WTC11 (cell line): ENCODE measurements around the gene UBE2L3. TPM values are rescaled to one million over a fixed set of nuclear protein-coding genes. Genes with fewer than 3 reads are reported as not detected.

Source experiments
- ATAC-seq: fragments of 200-7000 bp; cut with Tn5 transposase; 2 replicates; pipeline ENCODE4 v1.10.0; 2021; ENCODE audit warnings: mild to moderate bottlenecking, moderate library complexity
- CTCF ChIA-PET: fragments of 300-600 bp; sonication (Branson Sonifier 250); formaldehyde crosslinking; loops from one replicate; lab custom pipeline; 2021; ENCODE audit warnings: antibody characterized with exemption; lab: Charles Lee
- POLR2A ChIA-PET: fragments of 350-600 bp; sonication (Branson Sonifier 250); formaldehyde crosslinking; loops from one replicate; lab custom pipeline; 2021; ENCODE audit warnings: antibody characterized with exemption; lab: Charles Lee
- DNase-seq: peaks from one replicate; pipeline ENCODE4 v3.0.0; 2021; ENCODE audit warnings: low spot score
- H3K27ac Mint-ChIP-seq: 2 replicates; pipeline ENCODE4 v1.8.0; 2021; ENCODE audit warnings: mixed read lengths
- H3K27me3 Mint-ChIP-seq: 2 replicates; pipeline ENCODE4 v1.8.0; 2021; ENCODE audit warnings: low read depth, mild to moderate bottlenecking, moderate library complexity, mixed read lengths
- H3K36me3 Mint-ChIP-seq: 2 replicates; pipeline ENCODE4 v1.8.0; 2021; ENCODE audit warnings: mixed read lengths
- H3K4me1 Mint-ChIP-seq: 2 replicates; pipeline ENCODE4 v1.8.0; 2022; ENCODE audit warnings: mixed read lengths
- H3K4me3 Mint-ChIP-seq: 2 replicates; pipeline ENCODE4 v1.8.0; 2021; ENCODE audit warnings: mild to moderate bottlenecking, moderate library complexity, mixed read lengths
- H3K9me3 Mint-ChIP-seq: 2 replicates; pipeline ENCODE4 v1.8.0; 2021; ENCODE audit warnings: mixed read lengths
- ATF1 ChIP-seq: sonication (generic); formaldehyde crosslinking; IDR thresholded peaks from 2 replicates; pipeline ENCODE4 v1.8.1; 2023; ENCODE audit warnings: mild to moderate bottlenecking, moderate library complexity, missing genetic modification reagents
- EMX1 ChIP-seq: fragments of 250-450 bp; sonication (Bioruptor Pico); IDR thresholded peaks from 2 replicates; pipeline ENCODE4 v1.8.0; 2021; ENCODE audit warnings: mild to moderate bottlenecking
- ETV6 ChIP-seq: sonication (generic); formaldehyde crosslinking; IDR thresholded peaks from 2 replicates; pipeline ENCODE4 v1.8.1; 2022; ENCODE audit warnings: mild to moderate bottlenecking, missing genetic modification reagents
- FOXK1 ChIP-seq: sonication (generic); formaldehyde crosslinking; IDR thresholded peaks from 2 replicates; pipeline ENCODE4 v1.8.0; 2022; ENCODE audit warnings: mild to moderate bottlenecking, moderate library complexity, missing genetic modification reagents
- FOXP1 ChIP-seq: sonication (generic); formaldehyde crosslinking; IDR thresholded peaks from 2 replicates; pipeline ENCODE4 v1.8.0; 2022; ENCODE audit warnings: missing genetic modification reagents, mild to moderate bottlenecking, moderate library complexity, borderline replicate concordance
- JUN ChIP-seq: sonication (generic); formaldehyde crosslinking; IDR thresholded peaks from 2 replicates; pipeline ENCODE4 v1.8.0; 2023; ENCODE audit warnings: mild to moderate bottlenecking, missing genetic modification reagents
- KAT7 ChIP-seq: sonication (generic); formaldehyde crosslinking; IDR thresholded peaks from 2 replicates; pipeline ENCODE4 v1.8.1; 2023; ENCODE audit warnings: missing genetic modification reagents, mild to moderate bottlenecking, borderline replicate concordance
- NR3C1 ChIP-seq: sonication (generic); formaldehyde crosslinking; conservative IDR thresholded peaks from 2 replicates; pipeline ENCODE4 v1.8.1; 2023; ENCODE audit warnings: low read depth, mild to moderate bottlenecking, missing genetic modification reagents
- SMAD3 ChIP-seq: sonication (generic); formaldehyde crosslinking; IDR thresholded peaks from 2 replicates; pipeline ENCODE4 v1.8.0; 2022; ENCODE audit warnings: missing genetic modification reagents, mild to moderate bottlenecking, borderline replicate concordance
- SOX15 ChIP-seq: fragments of 250-450 bp; sonication (Bioruptor Pico); IDR thresholded peaks from 2 replicates; pipeline ENCODE4 v1.9.0; 2021; ENCODE audit warnings: mild to moderate bottlenecking
- TEAD1 ChIP-seq: sonication (generic); formaldehyde crosslinking; IDR thresholded peaks from 2 replicates; pipeline ENCODE4 v1.8.0; 2022; ENCODE audit warnings: mild to moderate bottlenecking, missing genetic modification reagents
- TEAD4 ChIP-seq: sonication (generic); formaldehyde crosslinking; IDR thresholded peaks from 2 replicates; pipeline ENCODE4 v1.8.0; 2022; ENCODE audit warnings: mild to moderate bottlenecking, missing genetic modification reagents
- ZNF138 ChIP-seq: sonication (generic); formaldehyde crosslinking; conservative IDR thresholded peaks from 2 replicates; pipeline ENCODE4 v1.8.1; 2022; ENCODE audit warnings: mild to moderate bottlenecking, moderate library complexity, missing genetic modification reagents
- ZNF317 ChIP-seq: sonication (generic); formaldehyde crosslinking; IDR thresholded peaks from 2 replicates; pipeline ENCODE4 v1.8.1; 2023; ENCODE audit warnings: low read depth, mild to moderate bottlenecking, moderate library complexity, missing genetic modification reagents, borderline replicate concordance
- total RNA-seq: library from RNA; stranded (reverse); gene quantifications from 3 replicates; pipeline ENCODE4 v1.2.3, GENCODE V29; 2021
- TF ChIP-seq, protein P1 (sequence below): fragments of 250-450 bp; sonication (Bioruptor Pico); IDR thresholded peaks from 2 replicates; pipeline ENCODE4 v1.9.0; 2021; ENCODE audit warnings: mild to moderate bottlenecking, borderline replicate concordance
- TF ChIP-seq, protein P2 (sequence below): sonication (generic); formaldehyde crosslinking; IDR thresholded peaks from 2 replicates; pipeline ENCODE4 v1.8.1; 2022; ENCODE audit warnings: mild to moderate bottlenecking, moderate library complexity, missing genetic modification reagents
- TF ChIP-seq, protein P3 (sequence below): sonication (generic); formaldehyde crosslinking; IDR thresholded peaks from 2 replicates; pipeline ENCODE4 v1.8.0; 2023; ENCODE audit warnings: missing genetic modification reagents, mild to moderate bottlenecking, borderline replicate concordance
- TF ChIP-seq, protein P4 (sequence below): sonication (generic); formaldehyde crosslinking; IDR thresholded peaks from 2 replicates; pipeline ENCODE4 v1.8.1; 2022; ENCODE audit warnings: missing genetic modification reagents, borderline replicate concordance
- TF ChIP-seq, protein P5 (sequence below): sonication (generic); formaldehyde crosslinking; IDR thresholded peaks from 2 replicates; pipeline ENCODE4 v1.8.1; 2023; ENCODE audit warnings: mild to moderate bottlenecking, missing genetic modification reagents
- TF ChIP-seq, protein P6 (sequence below): sonication (generic); formaldehyde crosslinking; conservative IDR thresholded peaks from 2 replicates; pipeline ENCODE4 v1.8.1; 2023; ENCODE audit warnings: mild to moderate bottlenecking, low read depth, missing genetic modification reagents, moderate library complexity

The UBE2L3 gene
- total RNA-seq, 1 experiment from 2014 or later: 79.1 TPM

DNA sequence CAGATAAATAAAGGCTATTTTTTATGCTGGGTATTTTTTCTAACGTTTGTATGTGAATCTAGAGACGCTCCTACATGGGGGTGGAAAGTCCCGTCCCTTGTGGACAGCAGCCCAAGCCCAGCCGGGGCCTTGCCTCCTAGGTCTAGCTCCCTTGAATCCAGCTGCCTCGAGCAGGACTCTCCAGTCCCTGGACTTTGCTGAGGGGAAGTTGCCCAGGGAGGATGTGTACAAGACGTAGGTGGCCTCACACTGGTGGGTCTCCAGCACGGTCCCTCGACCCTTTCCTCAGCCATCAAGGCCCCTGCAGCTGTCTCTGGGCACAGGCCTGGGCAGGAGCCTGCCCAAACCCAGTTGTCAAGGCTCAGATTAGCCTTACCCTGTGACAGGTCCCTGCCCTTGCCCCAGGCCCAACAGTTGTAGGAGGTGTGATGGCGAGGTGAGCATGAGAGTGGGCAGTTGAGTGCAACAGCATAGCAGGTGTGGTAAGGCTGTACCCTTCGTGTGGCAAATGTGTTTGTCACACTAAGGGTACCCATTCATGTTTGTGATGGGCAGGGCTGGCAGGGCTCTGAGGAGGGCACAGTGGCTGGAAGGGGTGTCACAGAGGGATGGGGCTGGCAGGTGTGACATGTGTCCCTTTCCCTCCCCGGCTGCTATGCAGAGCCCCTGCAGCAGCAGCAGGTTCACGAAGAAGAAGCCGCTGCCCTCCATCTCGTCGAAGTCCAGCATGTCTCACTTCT is 68.4 kb downstream of the UBE2L3 start:
- DNase-seq (no peak), ATAC-seq (no peak)
- Mint-ChIP-seq H3K4me3 (no peak overlapping the region), H3K36me3 (no peaks in the 10 kb centered on the region), H3K27me3 (peaks cover 23% of the 10 kb centered on the region), H3K9me3 (no peaks in the 10 kb centered on the region; the same call in 1 of the 2 replicates), H3K27ac (no peak overlapping the region), H3K4me1 (peaks cover 2% of the 10 kb centered on the region)
- no peak for TF ChIP-seq FOXK1
- TF ChIP-seq NR3C1 (CRISPR knock-in tag): no peak
- TF ChIP-seq ATF1 (CRISPR knock-in tag): no peak
- TF ChIP-seq KAT7: no peak
- TF ChIP-seq JUN (CRISPR knock-in tag): no peak
- TF ChIP-seq FOXP1: no peak
- no peak for TF ChIP-seq EMX1
- TF ChIP-seq, protein P1, sequence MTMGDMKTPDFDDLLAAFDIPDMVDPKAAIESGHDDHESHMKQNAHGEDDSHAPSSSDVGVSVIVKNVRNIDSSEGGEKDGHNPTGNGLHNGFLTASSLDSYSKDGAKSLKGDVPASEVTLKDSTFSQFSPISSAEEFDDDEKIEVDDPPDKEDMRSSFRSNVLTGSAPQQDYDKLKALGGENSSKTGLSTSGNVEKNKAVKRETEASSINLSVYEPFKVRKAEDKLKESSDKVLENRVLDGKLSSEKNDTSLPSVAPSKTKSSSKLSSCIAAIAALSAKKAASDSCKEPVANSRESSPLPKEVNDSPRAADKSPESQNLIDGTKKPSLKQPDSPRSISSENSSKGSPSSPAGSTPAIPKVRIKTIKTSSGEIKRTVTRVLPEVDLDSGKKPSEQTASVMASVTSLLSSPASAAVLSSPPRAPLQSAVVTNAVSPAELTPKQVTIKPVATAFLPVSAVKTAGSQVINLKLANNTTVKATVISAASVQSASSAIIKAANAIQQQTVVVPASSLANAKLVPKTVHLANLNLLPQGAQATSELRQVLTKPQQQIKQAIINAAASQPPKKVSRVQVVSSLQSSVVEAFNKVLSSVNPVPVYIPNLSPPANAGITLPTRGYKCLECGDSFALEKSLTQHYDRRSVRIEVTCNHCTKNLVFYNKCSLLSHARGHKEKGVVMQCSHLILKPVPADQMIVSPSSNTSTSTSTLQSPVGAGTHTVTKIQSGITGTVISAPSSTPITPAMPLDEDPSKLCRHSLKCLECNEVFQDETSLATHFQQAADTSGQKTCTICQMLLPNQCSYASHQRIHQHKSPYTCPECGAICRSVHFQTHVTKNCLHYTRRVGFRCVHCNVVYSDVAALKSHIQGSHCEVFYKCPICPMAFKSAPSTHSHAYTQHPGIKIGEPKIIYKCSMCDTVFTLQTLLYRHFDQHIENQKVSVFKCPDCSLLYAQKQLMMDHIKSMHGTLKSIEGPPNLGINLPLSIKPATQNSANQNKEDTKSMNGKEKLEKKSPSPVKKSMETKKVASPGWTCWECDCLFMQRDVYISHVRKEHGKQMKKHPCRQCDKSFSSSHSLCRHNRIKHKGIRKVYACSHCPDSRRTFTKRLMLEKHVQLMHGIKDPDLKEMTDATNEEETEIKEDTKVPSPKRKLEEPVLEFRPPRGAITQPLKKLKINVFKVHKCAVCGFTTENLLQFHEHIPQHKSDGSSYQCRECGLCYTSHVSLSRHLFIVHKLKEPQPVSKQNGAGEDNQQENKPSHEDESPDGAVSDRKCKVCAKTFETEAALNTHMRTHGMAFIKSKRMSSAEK (CRISPR knock-in tag): no peak
- no peak for TF ChIP-seq TEAD4
- TF ChIP-seq, protein P2, sequence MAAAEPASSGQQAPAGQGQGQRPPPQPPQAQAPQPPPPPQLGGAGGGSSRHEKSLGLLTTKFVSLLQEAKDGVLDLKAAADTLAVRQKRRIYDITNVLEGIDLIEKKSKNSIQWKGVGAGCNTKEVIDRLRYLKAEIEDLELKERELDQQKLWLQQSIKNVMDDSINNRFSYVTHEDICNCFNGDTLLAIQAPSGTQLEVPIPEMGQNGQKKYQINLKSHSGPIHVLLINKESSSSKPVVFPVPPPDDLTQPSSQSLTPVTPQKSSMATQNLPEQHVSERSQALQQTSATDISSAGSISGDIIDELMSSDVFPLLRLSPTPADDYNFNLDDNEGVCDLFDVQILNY: no peak
- TF ChIP-seq, protein P3, sequence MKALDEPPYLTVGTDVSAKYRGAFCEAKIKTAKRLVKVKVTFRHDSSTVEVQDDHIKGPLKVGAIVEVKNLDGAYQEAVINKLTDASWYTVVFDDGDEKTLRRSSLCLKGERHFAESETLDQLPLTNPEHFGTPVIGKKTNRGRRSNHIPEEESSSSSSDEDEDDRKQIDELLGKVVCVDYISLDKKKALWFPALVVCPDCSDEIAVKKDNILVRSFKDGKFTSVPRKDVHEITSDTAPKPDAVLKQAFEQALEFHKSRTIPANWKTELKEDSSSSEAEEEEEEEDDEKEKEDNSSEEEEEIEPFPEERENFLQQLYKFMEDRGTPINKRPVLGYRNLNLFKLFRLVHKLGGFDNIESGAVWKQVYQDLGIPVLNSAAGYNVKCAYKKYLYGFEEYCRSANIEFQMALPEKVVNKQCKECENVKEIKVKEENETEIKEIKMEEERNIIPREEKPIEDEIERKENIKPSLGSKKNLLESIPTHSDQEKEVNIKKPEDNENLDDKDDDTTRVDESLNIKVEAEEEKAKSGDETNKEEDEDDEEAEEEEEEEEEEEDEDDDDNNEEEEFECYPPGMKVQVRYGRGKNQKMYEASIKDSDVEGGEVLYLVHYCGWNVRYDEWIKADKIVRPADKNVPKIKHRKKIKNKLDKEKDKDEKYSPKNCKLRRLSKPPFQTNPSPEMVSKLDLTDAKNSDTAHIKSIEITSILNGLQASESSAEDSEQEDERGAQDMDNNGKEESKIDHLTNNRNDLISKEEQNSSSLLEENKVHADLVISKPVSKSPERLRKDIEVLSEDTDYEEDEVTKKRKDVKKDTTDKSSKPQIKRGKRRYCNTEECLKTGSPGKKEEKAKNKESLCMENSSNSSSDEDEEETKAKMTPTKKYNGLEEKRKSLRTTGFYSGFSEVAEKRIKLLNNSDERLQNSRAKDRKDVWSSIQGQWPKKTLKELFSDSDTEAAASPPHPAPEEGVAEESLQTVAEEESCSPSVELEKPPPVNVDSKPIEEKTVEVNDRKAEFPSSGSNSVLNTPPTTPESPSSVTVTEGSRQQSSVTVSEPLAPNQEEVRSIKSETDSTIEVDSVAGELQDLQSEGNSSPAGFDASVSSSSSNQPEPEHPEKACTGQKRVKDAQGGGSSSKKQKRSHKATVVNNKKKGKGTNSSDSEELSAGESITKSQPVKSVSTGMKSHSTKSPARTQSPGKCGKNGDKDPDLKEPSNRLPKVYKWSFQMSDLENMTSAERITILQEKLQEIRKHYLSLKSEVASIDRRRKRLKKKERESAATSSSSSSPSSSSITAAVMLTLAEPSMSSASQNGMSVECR (CRISPR knock-in tag): no peak
- TF ChIP-seq, protein P4, sequence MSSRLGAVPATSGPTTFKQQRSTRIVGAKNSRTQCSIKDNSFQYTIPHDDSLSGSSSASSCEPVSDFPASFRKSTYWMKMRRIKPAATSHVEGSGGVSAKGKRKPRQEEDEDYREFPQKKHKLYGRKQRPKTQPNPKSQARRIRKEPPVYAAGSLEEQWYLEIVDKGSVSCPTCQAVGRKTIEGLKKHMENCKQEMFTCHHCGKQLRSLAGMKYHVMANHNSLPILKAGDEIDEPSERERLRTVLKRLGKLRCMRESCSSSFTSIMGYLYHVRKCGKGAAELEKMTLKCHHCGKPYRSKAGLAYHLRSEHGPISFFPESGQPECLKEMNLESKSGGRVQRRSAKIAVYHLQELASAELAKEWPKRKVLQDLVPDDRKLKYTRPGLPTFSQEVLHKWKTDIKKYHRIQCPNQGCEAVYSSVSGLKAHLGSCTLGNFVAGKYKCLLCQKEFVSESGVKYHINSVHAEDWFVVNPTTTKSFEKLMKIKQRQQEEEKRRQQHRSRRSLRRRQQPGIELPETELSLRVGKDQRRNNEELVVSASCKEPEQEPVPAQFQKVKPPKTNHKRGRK (CRISPR knock-in tag): no peak
- TF ChIP-seq ZNF317: no peak
- no peak for TF ChIP-seq SMAD3 (CRISPR knock-in tag)
- no peak for TF ChIP-seq SOX15 (CRISPR knock-in tag)
- TF ChIP-seq, protein P5, sequence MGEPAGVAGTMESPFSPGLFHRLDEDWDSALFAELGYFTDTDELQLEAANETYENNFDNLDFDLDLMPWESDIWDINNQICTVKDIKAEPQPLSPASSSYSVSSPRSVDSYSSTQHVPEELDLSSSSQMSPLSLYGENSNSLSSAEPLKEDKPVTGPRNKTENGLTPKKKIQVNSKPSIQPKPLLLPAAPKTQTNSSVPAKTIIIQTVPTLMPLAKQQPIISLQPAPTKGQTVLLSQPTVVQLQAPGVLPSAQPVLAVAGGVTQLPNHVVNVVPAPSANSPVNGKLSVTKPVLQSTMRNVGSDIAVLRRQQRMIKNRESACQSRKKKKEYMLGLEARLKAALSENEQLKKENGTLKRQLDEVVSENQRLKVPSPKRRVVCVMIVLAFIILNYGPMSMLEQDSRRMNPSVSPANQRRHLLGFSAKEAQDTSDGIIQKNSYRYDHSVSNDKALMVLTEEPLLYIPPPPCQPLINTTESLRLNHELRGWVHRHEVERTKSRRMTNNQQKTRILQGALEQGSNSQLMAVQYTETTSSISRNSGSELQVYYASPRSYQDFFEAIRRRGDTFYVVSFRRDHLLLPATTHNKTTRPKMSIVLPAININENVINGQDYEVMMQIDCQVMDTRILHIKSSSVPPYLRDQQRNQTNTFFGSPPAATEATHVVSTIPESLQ (CRISPR knock-in tag): no peak
- TF ChIP-seq ZNF138: no peak
- no peak for TF ChIP-seq TEAD1
- TF ChIP-seq, protein P6, sequence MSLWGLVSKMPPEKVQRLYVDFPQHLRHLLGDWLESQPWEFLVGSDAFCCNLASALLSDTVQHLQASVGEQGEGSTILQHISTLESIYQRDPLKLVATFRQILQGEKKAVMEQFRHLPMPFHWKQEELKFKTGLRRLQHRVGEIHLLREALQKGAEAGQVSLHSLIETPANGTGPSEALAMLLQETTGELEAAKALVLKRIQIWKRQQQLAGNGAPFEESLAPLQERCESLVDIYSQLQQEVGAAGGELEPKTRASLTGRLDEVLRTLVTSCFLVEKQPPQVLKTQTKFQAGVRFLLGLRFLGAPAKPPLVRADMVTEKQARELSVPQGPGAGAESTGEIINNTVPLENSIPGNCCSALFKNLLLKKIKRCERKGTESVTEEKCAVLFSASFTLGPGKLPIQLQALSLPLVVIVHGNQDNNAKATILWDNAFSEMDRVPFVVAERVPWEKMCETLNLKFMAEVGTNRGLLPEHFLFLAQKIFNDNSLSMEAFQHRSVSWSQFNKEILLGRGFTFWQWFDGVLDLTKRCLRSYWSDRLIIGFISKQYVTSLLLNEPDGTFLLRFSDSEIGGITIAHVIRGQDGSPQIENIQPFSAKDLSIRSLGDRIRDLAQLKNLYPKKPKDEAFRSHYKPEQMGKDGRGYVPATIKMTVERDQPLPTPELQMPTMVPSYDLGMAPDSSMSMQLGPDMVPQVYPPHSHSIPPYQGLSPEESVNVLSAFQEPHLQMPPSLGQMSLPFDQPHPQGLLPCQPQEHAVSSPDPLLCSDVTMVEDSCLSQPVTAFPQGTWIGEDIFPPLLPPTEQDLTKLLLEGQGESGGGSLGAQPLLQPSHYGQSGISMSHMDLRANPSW (CRISPR knock-in tag): no peak
- TF ChIP-seq ETV6: no peak
- CTCF ChIA-PET: interaction anchor here (0.6 to 2.3 kb wide), 3 partner anchors 10 to 13 kb away, joined by 4 to 9 read pairs (median 4); no protein-coding TSS in a partner anchor
- POLR2A ChIA-PET: no interaction called here
